NCI-H446 treated with DMSO at 0.1 percent for 48 hours (cell line): ENCODE results near the gene TLE2.

Experiments
- DNase-seq: peaks from one replicate; lab custom pipeline; 2025; lab: John Stamatoyannopoulos, UW

The TLE2 gene

DNA sequence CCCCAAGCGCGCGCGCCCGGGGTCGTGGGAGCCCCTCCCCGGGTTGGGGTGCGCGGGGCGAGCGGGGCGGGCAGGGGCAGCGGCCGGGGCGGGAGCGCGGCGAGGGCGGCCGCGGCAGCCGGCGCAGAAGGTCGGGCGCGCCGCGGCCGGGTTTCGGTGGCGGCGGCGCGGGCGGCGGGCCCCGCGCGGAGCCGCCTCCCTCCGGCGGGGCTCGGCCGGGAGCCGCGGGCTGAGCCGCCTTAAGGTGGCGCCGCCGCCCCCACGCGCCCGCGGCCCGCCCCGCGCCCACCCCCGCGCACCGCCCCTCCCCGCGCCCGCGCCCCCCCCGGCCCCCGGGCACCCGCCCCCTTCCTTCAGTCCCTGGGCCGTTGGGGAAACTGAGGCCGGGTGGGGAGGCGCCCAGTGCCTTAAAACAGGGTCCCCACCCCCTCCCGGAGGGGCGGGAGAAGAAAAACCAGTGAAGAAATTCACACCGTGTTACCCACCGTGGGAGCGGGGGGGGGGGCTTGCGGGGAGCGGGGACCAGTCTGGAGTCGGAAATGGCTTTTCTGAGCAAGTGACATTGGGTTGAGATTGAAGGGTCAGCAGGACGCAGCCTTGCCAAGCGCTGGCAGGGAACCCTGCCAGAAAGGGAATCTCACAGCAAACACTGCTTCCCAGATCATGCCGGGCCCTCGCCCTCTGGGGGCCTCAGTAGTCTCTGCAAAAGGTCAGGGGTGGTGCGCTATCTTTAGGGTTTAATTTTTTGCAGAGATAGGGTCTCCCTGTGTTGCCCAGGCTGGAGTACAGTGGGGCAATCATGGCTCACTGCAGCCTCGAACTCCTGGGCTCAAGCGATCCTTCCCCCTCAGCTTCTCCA lies at the start of gene TLE2:
TSS of gene TLE2 (minus strand) at position 216 of the 859 bp plus-strand sequence. CDS start 376 bp downstream, outside the sequence.
- DNase-seq = no peak

DNA sequence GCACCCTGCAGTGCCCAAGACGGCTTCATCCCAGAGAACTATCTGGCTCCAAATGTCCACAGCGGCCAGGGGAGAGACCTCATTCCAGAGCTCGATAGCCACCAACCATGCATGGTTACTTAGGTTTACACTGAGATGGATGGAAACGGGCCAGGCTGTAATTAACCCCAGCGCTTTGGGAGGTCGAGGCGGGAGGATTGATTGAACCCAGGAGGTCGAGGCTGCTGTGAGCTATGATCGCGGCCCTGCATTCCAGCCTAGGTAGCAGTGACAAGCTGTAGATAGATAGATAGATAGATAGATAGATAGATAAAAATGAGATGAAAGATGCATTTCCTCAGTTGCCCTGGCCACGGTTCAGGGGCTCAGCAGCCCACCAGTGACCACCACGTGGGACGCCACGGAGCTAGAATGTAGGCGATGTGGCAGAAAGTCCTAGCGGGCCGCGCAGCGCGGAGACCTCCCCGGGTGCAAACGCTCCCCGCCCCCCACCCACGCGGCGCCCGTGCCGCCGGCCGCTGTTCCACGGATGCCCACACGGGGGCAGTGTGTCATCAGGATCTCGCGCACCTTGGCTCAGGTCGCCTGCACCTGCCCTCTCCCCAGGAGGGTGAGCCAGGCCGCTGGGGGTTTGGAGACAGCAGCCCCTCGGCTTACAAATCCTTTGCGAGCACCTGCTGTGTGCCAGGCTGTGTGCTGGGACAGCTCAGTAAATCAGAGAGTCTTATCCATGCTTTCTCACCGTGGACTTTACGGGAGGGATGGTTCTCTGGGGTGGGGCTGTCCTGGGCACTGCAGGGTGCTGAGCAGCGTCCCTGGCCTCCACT lies 46.7 kb upstream of the TLE2 start:
- DNase-seq = no peak

- peak; percentile 18 for DNase-seq
These were observed 45.0 kb upstream of the TLE2 start for GRCh38 chr19:3073931-3074595.

DNA sequence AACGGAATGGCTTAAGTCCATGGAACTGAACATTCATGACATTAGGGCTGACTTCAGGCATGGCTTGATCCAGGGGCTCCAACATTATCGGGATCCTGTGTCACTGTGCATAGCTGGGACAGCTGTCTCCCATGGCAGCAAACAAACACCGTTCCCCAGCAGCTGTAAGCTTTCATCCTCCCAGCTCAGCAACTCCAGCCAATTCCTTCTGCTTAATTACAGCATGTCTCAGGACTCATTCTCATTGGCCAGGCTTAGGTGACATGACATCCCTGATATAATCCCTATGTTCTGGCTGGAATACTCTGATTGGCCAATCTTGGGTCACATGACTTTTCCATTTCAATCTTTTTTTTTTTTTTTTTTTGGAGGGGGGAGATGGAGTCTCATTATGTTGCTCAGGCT lies 44.1 kb upstream of the TLE2 start:
- peak; percentile 97 for DNase-seq

GRCh38 chr19:3071768-3072167 lies 42.7 kb upstream of the TLE2 start:
- DNase-seq = peak; percentile 79

- DNase-seq = no peak
These were observed 39.0 kb upstream of the TLE2 start for GRCh38 chr19:3068071-3068470.

- no peak for DNase-seq
These were observed 38.5 kb upstream of the TLE2 start for GRCh38 chr19:3067563-3067962.

- DNase-seq = no peak
These were observed 37.5 kb upstream of the TLE2 start for GRCh38 chr19:3066482-3067049.

DNA sequence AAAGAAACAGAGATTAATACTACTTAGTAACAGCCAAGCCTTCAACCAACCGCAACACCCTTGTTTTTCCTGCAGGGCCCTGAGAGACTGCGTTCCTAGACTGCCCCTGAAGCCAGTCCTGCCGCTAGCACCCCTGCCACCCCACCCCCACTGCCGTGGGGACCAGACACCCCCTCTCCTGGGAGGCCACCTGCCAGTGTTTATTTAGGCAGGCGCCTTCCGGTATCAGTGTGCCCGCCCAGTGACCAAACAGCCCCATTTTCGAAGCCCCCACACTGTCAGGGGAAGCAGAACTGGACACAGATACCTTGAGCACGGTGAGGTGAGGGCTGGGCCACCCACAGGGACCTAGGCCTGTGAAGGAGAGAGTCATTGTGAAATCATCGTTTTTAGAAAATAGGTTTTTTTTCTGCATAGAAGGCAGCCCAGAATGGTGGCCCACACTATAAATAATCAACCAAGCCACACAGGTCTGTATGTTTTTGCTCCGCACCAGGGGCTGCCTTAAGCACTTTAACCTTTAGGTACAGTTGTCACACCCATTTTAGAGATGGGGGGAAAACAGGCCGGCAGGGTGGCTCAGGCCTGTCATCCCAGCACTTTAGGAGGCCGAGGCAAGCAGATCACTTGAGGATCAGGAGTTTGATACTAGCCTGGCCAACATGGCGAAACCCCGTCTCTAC lies 36.7 kb upstream of the TLE2 start:
- DNase-seq = no peak

GRCh38 chr19:3064011-3064330 lies 34.9 kb upstream of the TLE2 start:
- no peak for DNase-seq

- DNase-seq = peak; percentile 33
These were observed 33.4 kb upstream of the TLE2 start, which contains the start of gene TLE5 for GRCh38 chr19:3062165-3063105. TLE5 (minus strand) TSS chr19:3062495; CDS start chr19:3062200, 295 bp downstream.

- DNase-seq = no peak
These were observed 32.4 kb upstream of the TLE2 start for GRCh38 chr19:3061182-3062161.

DNA sequence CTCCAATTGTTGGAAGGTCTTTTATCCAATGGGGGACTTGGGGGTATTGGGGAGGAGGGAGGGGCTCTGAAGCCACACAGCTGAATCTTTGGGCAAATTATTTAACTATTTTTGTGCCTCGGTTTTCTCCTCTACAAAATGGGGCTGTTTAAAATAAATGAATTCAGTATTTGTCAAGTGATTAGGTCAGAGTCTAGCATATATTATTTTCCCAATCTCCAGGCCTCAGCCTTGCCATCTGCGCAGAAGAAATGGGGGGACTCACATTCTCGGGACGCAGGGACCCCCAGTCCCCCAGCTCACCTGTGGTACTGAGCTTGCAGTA lies 31.7 kb upstream of the TLE2 start:
- DNase-seq = no peak

DNA sequence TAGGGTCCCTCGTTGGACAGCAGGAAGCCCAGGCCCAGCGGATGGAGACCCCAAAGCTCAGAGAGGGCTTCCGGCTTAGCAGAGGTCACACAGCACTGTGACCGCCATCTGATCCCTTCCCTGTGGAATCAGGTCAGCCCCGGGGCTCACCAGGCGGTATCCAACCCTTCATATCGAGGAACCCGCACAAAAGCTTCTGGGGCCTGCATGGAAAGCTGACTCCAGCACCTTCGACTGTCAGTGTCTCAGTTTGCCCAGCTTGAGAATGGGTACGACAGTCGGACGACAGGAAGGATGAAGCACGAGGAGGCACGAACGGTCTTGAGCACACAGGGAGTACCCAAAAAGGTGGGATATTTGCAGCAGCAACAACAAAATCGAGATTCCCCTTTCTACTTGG lies 30.6 kb upstream of the TLE2 start:
- no peak for DNase-seq

- DNase-seq = no peak
These were observed 29.8 kb upstream of the TLE2 start for GRCh38 chr19:3058821-3059314.

DNA sequence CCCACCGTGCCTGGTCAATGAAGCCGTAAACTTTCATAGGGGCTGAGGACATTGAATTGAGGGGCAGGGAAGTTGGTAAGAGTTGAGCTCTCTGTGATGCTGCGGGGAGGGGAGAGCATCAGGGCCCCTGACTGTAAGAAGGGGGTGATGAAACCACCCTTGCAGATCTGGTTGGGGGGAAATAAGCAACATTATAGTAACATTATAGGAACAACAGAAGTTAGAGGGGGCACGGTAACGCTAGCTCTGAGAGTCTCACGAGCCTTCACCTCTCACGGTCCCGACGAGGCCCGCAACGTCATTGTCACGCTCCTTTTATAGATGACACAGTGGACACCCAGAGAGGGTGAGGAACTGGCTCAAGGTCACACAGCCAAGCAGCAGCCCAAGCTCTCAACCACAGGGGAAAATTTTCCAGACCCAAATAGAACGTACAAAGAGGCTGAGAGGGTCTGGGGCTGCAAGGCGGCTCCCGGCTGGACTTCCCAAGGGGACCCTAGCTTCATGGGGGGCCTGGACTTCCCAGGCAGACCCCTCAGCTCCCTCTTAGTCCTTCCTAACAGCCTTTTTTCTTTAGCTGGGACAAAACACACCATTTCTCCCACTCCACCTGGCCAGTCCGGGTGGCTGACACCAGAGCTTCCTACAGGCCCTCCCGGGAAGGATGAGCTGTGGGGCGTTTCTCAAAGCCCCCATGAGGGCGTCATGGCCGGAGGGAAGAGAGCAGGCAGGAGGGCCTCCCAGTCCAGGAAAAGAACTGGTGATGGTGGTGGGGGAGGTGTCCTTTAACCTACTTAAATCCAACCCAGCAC lies 29.1 kb upstream of the TLE2 start:
- DNase-seq = no peak

DNA sequence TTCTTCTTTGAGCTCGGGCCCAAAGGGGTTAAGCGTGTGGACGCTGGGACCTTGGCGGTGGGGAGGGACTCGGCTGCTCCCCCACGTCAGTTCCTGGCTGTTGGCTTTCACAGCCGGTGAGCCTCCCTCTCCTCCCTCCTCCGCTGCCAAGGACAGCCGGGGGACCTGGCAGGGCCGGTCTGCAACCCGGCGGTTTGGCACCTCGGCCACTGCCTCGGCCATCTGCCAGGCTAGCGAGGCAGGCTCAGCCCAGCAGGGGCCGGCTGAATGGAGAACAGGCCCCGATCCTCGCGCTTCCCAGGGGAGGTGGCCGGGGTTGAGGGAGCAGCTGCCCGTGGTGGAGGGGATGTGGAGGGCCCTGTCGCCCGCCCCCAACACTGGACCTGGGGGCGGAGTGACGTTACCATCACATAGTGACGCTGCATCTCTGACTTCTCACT lies 28.2 kb upstream of the TLE2 start:
- DNase-seq = peak; percentile 97

- DNase-seq = no peak
These were observed 27.5 kb upstream of the TLE2 start for GRCh38 chr19:3056417-3057088.
